LNCAP (cell line): ENCODE measurements around the gene NFATC1.

ENCODE experiments used
- CTCF ChIP-seq: fragments of 450-650 bp; IDR thresholded peaks from 2 replicates; pipeline ENCODE4 v1.5.1; 2017; ENCODE audit warnings: mild to moderate bottlenecking

NFATC1 gene

DNA sequence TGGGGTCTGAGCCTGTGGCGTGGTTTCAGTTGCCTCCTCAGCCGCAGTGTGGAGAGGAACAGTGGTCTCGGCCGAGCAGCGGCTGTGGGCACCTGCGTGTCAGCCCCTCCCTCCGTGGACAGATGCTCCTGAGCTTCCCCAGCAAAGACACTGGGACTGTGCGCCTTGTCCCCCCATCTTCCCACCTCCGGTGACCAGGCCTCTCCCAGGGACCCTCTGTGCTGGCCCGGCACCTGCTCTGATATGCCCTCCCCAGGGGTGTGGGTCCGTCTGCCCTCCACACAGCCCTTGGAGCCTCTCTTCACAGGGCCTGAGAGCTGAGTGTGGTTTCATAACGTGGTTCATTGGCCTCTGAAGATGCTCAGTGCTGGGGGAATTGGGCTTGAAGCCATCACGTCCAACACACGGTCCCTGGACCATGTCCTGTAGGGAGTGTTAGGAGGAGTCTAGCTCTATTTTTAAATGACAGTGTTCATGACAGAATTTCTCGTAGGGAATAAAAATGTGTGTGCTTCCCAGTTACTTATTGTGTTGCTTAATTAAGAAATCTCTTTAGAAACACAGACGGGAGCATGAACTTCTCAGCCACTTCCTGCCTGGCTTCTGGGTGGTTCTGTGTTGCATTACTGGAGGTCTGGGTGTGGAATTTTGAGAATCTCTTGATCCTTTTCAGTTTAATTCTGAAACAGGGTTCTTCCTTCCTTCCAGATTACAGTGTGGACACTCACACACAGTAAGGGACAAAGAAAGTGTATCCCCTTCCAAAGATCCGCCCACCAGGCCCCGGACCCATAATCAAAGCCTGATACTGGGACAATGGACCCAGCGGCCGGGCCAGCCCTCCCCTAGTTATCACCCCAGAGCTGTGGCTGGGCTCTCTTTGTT, 110.7 kb downstream of the NFATC1 start:
- TF ChIP-seq CTCF: no peak

GRCh38 chr18:79507076-79507545, 111.4 kb downstream of the NFATC1 start:
- no peak for TF ChIP-seq CTCF

DNA sequence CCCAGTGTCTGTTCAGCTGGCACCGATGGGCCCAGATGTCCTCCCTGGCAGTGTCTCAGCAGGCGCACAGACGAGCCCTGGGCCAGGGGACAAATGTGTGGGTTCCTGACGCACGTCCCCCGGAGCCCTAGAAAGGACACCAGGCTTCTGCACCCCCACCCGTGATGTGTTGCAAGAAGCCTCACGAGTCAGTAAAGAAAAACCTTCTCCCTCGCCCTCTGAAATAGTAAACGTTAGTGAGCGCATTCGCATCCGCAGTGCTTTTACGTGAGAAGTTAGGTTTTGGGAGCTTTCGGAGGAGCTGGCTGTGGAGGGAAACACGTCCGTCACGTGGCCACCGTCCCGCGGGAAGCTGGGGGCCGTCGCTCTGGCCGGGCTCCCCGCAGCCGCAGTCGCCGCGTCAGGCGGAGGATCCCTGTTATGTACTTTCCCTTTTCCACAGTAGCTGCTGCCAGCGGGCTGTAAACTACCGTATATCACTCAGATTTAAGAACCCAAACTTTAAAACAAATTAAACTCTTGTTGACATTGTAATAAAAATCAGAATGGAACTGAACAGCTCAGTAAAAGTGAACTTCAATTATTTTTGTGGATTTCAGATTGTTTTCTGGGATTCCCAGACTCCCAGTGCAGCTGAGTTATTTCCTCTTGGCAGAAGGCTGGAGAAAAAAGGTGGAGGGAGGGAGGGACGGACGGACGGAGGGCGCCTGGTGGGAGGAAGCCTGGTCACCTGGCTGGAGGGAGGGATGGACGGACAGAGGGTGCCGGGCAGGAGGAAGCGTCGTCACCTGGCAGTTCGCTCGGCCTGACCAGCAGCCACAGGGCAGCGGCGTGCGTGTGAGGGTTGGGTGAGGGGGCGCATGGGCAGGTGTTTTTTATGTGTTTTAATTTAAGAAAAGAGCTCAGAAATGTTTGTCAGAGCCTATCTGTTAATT, 112.1 kb downstream of the NFATC1 start:
- TF ChIP-seq CTCF: no peak

- no peak for TF ChIP-seq CTCF
These were observed 113.1 kb downstream of the NFATC1 start for GRCh38 chr18:79508565-79509535.

GRCh38 chr18:79509536-79509930, 113.8 kb downstream of the NFATC1 start:
- no peak for TF ChIP-seq CTCF

- TF ChIP-seq CTCF: no peak
These were observed 114.4 kb downstream of the NFATC1 start for GRCh38 chr18:79510046-79510685.
